ENCODE results near the gene ANO9.

DNA sequence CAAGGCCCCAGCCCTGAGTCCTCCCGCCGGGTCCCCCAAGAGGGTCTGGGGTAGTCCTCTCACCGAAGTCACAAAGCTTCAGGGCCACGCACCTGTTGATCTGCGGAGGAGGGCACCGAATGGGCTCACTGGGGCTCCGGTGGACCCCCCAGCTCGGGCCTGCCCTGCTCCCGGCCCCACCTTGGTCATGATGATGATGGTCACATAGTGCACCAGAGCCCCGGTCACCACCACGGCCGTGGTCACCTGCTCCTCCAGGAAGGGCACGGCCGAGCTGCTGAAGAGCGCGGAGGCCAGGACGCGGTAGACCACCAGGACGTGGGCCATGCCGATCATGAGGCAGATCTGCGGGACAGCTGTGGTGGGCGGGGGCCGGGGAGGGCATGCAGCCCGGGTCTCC is 13.5 kb downstream of the ANO9 start:
- TF ChIP-seq, protein P1, sequence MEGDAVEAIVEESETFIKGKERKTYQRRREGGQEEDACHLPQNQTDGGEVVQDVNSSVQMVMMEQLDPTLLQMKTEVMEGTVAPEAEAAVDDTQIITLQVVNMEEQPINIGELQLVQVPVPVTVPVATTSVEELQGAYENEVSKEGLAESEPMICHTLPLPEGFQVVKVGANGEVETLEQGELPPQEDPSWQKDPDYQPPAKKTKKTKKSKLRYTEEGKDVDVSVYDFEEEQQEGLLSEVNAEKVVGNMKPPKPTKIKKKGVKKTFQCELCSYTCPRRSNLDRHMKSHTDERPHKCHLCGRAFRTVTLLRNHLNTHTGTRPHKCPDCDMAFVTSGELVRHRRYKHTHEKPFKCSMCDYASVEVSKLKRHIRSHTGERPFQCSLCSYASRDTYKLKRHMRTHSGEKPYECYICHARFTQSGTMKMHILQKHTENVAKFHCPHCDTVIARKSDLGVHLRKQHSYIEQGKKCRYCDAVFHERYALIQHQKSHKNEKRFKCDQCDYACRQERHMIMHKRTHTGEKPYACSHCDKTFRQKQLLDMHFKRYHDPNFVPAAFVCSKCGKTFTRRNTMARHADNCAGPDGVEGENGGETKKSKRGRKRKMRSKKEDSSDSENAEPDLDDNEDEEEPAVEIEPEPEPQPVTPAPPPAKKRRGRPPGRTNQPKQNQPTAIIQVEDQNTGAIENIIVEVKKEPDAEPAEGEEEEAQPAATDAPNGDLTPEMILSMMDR (IDR thresholded peaks at IDR 0.05), result no peak
- TF ChIP-seq POLR2A (IDR thresholded peaks at IDR 0.05), result no peak
